Liver (tissue), 9 donors: ENCODE results near the gene SFT2D1. TPM values are rescaled to one million over a fixed set of nuclear protein-coding genes. Genes with fewer than 3 reads are reported as not detected.

Experiments
- DNase-seq: peaks from one replicate; pipeline ENCODE4 v3.0.0-alpha.2; 2017; ENCODE audit warnings: low spot score
- H3K27ac ChIP-seq, 2 donors: one replicate each; pipeline ENCODE4 v1.7.0; 2013; ENCODE audit warnings: inconsistent platforms in 2 of 2, low read length in 2 of 2, control low read depth in 1 of 2, low read depth in 1 of 2, mild to moderate bottlenecking in 1 of 2
- H3K27me3 ChIP-seq, 4 donors: one replicate each; pipeline versions ENCODE4 v1.6.1 to v1.7.0; 2013; ENCODE audit warnings: low read length in 3 of 4, inconsistent platforms in 1 of 4, mild to moderate bottlenecking in 1 of 4, moderate library complexity in 1 of 4; ENCODE audit not compliant: control insufficient read depth in 4 of 4, insufficient read depth in 4 of 4
- H3K36me3 ChIP-seq, 4 donors: one replicate each; pipeline versions ENCODE4 v1.6.1 to v1.7.0; 2013; ENCODE audit warnings: low read length in 3 of 4, mild to moderate bottlenecking in 3 of 4, low read depth in 1 of 4, moderate library complexity in 1 of 4; ENCODE audit not compliant: control insufficient read depth in 4 of 4, insufficient read depth in 3 of 4
- H3K4me1 ChIP-seq, 4 donors: one replicate each; pipeline versions ENCODE4 v1.6.1 to v1.7.0; 2013; ENCODE audit warnings: low read length in 3 of 4, mild to moderate bottlenecking in 3 of 4, moderate library complexity in 1 of 4; ENCODE audit not compliant: control insufficient read depth in 4 of 4, insufficient read depth in 4 of 4
- H3K4me3 ChIP-seq, 3 donors: one replicate each; pipeline versions ENCODE4 v1.6.1 to v1.7.0; 2013; ENCODE audit warnings: low read length in 3 of 3, control low read depth in 1 of 3, low read depth in 1 of 3, mild to moderate bottlenecking in 1 of 3
- H3K9ac ChIP-seq, 2 donors: one replicate each; pipeline ENCODE4 v1.7.0; 2013; ENCODE audit warnings: low read length in 2 of 2, mild to moderate bottlenecking in 2 of 2, moderate library complexity in 2 of 2, control low read depth in 1 of 2, low read depth in 1 of 2
- H3K9me3 ChIP-seq, 4 donors: one replicate each; pipeline versions ENCODE4 v1.6.1 to v1.7.0; 2013; ENCODE audit warnings: low read length in 3 of 4; ENCODE audit not compliant: control insufficient read depth in 4 of 4
- ATF3 ChIP-seq: IDR thresholded peaks from 2 replicates; pipeline ENCODE4 v1.6.1; 2016; ENCODE audit warnings: antibody characterized with exemption
- EGR1 ChIP-seq, 2 donors: IDR thresholded peaks; 2 replicates each; pipeline ENCODE4 v1.6.1; 2016 to 2018; ENCODE audit warnings: antibody characterized with exemption in 2 of 2, low read depth in 2 of 2
- FOXA1 ChIP-seq: IDR thresholded peaks from 2 replicates; pipeline ENCODE4 v1.6.1; 2016; ENCODE audit warnings: antibody characterized with exemption
- FOXA2 ChIP-seq: IDR thresholded peaks from 2 replicates; pipeline ENCODE4 v1.6.1; 2016; ENCODE audit warnings: antibody characterized with exemption
- GABPA ChIP-seq, 2 donors: IDR thresholded peaks in 1 of 2; conservative IDR thresholded peaks in 1 of 2; 2 replicates each; pipeline ENCODE4 v1.6.1; 2016; ENCODE audit warnings: antibody characterized with exemption in 2 of 2, mild to moderate bottlenecking in 1 of 2, moderate library complexity in 1 of 2
- HNF4A ChIP-seq, 2 donors: conservative IDR thresholded peaks; 2 replicates each; pipeline ENCODE4 v1.6.1; 2016; ENCODE audit warnings: antibody characterized with exemption in 2 of 2, mild to moderate bottlenecking in 2 of 2
- HNF4G ChIP-seq: IDR thresholded peaks from 2 replicates; pipeline ENCODE4 v1.6.1; 2016; ENCODE audit warnings: antibody characterized with exemption
- JUND ChIP-seq, 2 donors: IDR thresholded peaks; 2 replicates each; pipeline ENCODE4 v1.6.1; 2016; ENCODE audit warnings: antibody characterized with exemption in 2 of 2
- NR2F2 ChIP-seq: IDR thresholded peaks from 2 replicates; pipeline ENCODE4 v1.6.1; 2016; ENCODE audit warnings: antibody characterized with exemption
- RAD21 ChIP-seq, 2 donors: IDR thresholded peaks; 2 replicates each; pipeline ENCODE4 v1.6.1; 2016; ENCODE audit warnings: antibody characterized with exemption in 2 of 2, mild to moderate bottlenecking in 2 of 2
- RXRA ChIP-seq, 2 donors: IDR thresholded peaks; 2 replicates each; pipeline ENCODE4 v1.6.1; 2017 to 2018; ENCODE audit warnings: antibody characterized with exemption in 2 of 2, mild to moderate bottlenecking in 1 of 2
- SP1 ChIP-seq: IDR thresholded peaks from 2 replicates; pipeline ENCODE4 v1.6.1; 2018; ENCODE audit warnings: antibody characterized with exemption, mild to moderate bottlenecking
- TAF1 ChIP-seq: conservative IDR thresholded peaks from 2 replicates; pipeline ENCODE4 v1.6.1; 2016; ENCODE audit warnings: antibody characterized with exemption, mild to moderate bottlenecking
- YY1 ChIP-seq: IDR thresholded peaks from 2 replicates; pipeline ENCODE4 v1.6.1; 2016; ENCODE audit warnings: antibody characterized with exemption, mild to moderate bottlenecking
- ZBTB33 ChIP-seq: IDR thresholded peaks from 2 replicates; pipeline ENCODE4 v1.6.1; 2016; ENCODE audit warnings: antibody characterized with exemption
- WGBS: extraction: QIAGEN DNeasy Blood & Tissue Kit; methylation state at CpG from one replicate; pipeline ENCODE4 v1.1.7; 2013; 5-methylcytosine and 5-hydroxymethylcytosine counted together
- polyA plus RNA-seq, 2 donors: library from polyadenylated mRNA; stranded (reverse) in 1 of 2; unstranded in 1 of 2; fragments of 200-250 nt in 1 of 2; fragments of >200 nt in 1 of 2; fragmentation: Nextera tagmentation in 1 of 2; extraction: Ambion mirVana in 1 of 2; gene quantifications; one replicate each; pipeline versions ENCODE4 v1.2.1 to v1.2.3, GENCODE V29; 2013 to 2015
- total RNA-seq, 2 donors: library from RNA; depleted of rRNA; stranded (reverse); fragments of >200 nt; gene quantifications; one replicate each; pipeline ENCODE4 v1.2.3, GENCODE V29; 2014
- TF ChIP-seq, protein P1 (sequence below): fragments of 150-350 bp; IDR thresholded peaks from 2 replicates; pipeline ENCODE4 v1.5.1; 2017; ENCODE audit warnings: improper control_type of control experiment, low read depth, low read length; ENCODE audit not compliant: missing input control
- TF ChIP-seq, protein P2 (sequence below): IDR thresholded peaks from 2 replicates; pipeline ENCODE4 v1.6.1; 2016; ENCODE audit warnings: antibody characterized with exemption
- TF ChIP-seq, protein P3 (sequence below): IDR thresholded peaks from 2 replicates; pipeline ENCODE4 v1.6.1; 2016; ENCODE audit warnings: antibody characterized with exemption, mild to moderate bottlenecking
- donor health status: healthy.
- donor health status: healthy.
- donor health status: healthy.
- donor health status: healthy.
- donor health status: healthy.

The SFT2D1 gene
- total and polyA plus RNA-seq, 4 donors: 9.5 to 16.6 (median 15.2) TPM

DNA sequence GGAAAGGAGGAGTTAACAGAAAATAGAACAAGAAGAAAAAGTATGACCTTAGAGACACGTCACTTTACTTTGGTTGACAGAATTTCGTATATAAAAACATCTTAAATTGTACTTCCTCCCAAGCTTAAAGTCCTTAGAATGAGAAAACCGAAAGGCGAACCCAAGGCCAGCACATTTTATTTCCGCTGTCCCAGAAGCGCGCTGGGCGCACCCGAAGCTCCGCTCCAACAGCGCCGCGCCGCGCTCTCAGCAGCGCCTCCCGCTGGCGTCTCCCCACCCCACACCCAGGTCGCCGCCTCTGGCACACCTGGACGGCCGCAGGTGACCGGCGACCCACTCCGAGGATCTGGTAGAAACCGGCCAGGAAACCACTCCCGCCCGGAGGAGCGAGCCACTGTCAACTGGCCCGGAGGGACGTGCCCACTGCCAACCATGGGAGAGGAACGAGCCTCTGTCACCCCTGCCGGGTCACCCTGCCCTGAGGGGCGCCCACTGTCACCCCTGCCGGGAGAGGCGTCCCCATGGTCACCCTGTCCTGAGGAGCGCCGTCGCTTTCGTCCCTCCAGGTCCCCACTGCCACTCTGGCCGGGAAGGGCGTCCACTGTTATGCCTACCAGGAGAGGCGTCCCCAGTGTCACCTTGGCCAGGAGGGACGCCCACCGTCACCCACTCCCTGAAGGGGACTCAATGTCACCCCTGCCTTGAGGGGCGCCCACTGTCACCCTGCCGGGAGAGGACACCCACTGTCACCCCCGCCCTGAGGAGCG, 39.6 kb upstream of the SFT2D1 start:
- Histone ChIP-seq H3K27ac (peak overlapping the region; percentile 93 to 99), H3K27me3 (no peaks in the 10 kb centered on the region), H3K9ac (peak overlapping the region; percentile 80 to 99), H3K36me3 (no peaks in the 10 kb centered on the region), H3K4me1 (peaks cover 14 to 43% (median 31%) of the 10 kb centered on the region in 4 donors), H3K4me3 (peak overlapping the region; percentile 77 to 96 (median 91)), H3K9me3 (no peaks in the 10 kb centered on the region)
- DNase-seq: peak; percentile 84
- TF ChIP-seq YY1 (no peak), HNF4G (no peak), RXRA (IDR thresholded peaks at IDR 0.05) (peak; percentile 17 to 58), ATF3 (no peak), SP1 (peak; percentile 40), FOXA1 (no peak), TAF1 (peak; percentile 54), EGR1 (IDR thresholded peaks at IDR 0.05; ENCODE audit: low read depth in 2 of 2) (no peak), HNF4A (conservative IDR thresholded peaks at IDR 0.05) (peak in 1 of 2 donors; percentile 14), ZBTB33 (no peak), FOXA2 (no peak), RAD21 (IDR thresholded peaks at IDR 0.05) (peak; percentile 77 to 83), GABPA (IDR thresholded peaks at IDR 0.05 in 1 of 2, conservative IDR thresholded peaks at IDR 0.05 in 1 of 2) (no peak), JUND (IDR thresholded peaks at IDR 0.05) (no peak), NR2F2 (no peak)
- TF ChIP-seq, protein P1, sequence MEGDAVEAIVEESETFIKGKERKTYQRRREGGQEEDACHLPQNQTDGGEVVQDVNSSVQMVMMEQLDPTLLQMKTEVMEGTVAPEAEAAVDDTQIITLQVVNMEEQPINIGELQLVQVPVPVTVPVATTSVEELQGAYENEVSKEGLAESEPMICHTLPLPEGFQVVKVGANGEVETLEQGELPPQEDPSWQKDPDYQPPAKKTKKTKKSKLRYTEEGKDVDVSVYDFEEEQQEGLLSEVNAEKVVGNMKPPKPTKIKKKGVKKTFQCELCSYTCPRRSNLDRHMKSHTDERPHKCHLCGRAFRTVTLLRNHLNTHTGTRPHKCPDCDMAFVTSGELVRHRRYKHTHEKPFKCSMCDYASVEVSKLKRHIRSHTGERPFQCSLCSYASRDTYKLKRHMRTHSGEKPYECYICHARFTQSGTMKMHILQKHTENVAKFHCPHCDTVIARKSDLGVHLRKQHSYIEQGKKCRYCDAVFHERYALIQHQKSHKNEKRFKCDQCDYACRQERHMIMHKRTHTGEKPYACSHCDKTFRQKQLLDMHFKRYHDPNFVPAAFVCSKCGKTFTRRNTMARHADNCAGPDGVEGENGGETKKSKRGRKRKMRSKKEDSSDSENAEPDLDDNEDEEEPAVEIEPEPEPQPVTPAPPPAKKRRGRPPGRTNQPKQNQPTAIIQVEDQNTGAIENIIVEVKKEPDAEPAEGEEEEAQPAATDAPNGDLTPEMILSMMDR: peak; percentile 77
- TF ChIP-seq, protein P2, sequence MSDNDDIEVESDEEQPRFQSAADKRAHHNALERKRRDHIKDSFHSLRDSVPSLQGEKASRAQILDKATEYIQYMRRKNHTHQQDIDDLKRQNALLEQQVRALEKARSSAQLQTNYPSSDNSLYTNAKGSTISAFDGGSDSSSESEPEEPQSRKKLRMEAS: no peak
- TF ChIP-seq, protein P3, sequence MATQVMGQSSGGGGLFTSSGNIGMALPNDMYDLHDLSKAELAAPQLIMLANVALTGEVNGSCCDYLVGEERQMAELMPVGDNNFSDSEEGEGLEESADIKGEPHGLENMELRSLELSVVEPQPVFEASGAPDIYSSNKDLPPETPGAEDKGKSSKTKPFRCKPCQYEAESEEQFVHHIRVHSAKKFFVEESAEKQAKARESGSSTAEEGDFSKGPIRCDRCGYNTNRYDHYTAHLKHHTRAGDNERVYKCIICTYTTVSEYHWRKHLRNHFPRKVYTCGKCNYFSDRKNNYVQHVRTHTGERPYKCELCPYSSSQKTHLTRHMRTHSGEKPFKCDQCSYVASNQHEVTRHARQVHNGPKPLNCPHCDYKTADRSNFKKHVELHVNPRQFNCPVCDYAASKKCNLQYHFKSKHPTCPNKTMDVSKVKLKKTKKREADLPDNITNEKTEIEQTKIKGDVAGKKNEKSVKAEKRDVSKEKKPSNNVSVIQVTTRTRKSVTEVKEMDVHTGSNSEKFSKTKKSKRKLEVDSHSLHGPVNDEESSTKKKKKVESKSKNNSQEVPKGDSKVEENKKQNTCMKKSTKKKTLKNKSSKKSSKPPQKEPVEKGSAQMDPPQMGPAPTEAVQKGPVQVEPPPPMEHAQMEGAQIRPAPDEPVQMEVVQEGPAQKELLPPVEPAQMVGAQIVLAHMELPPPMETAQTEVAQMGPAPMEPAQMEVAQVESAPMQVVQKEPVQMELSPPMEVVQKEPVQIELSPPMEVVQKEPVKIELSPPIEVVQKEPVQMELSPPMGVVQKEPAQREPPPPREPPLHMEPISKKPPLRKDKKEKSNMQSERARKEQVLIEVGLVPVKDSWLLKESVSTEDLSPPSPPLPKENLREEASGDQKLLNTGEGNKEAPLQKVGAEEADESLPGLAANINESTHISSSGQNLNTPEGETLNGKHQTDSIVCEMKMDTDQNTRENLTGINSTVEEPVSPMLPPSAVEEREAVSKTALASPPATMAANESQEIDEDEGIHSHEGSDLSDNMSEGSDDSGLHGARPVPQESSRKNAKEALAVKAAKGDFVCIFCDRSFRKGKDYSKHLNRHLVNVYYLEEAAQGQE: no peak
- under 1% methylated on average over 49 of the region's 49 CpGs for WGBS
